Measurements from ENCODE around the gene MTA1. TPM values are rescaled to one million over a fixed set of nuclear protein-coding genes. Genes with fewer than 3 reads are reported as not detected.

The MTA1 gene
- total and polyA plus RNA-seq, 9 donors, result 41.8 to 112 (median 83.1) TPM

GRCh38 chr14:105519946-105520698 lies 100.5 kb downstream of the MTA1 start:
- Histone ChIP-seq H3K9me3 (replicated peaks; ENCODE audit: control insufficient read depth, low read depth, low read length) (no peaks in the 10 kb centered on the region), H3K27ac (ENCODE audit: low read length) (no peak overlapping the region), H3K4me3 (ENCODE audit: low read length) (no peak overlapping the region), H3K27me3 (ENCODE audit: control insufficient read depth, insufficient read depth, low read length) (peaks cover 20% of the 10 kb centered on the region), H3K36me3 (ENCODE audit: control insufficient read depth, insufficient read depth, low read length) (no peaks in the 10 kb centered on the region), H3K4me1 (ENCODE audit: control insufficient read depth, insufficient read depth, low read length) (no peaks in the 10 kb centered on the region)
- DNase-seq, result no peak
- 65% methylated on average over 3 of the region's 14 CpGs for whole genome bisulfite sequencing (ENCODE audit: insufficient coverage)

Other genes starting within 250 kb of the MTA1 start
- gene NUDT14, start 238.5 kb upstream of the MTA1 start, total RNA-seq, result 21.9 TPM
- gene NUDT14, start 238.5 kb upstream of the MTA1 start, polyA plus RNA-seq (ENCODE audit: insufficient read depth in 1 of 8, insufficient read length in 8 of 8, low replicate concordance in 1 of 8), result 10 to 100 TPM; 10.5 to 22.8 (median 15.8) TPM
- gene BTBD6, start 171.3 kb upstream of the MTA1 start, total RNA-seq, result 44.6 TPM
- 10 to 100 TPM; 32.6 to 46.6 (median 37.9) TPM for gene BTBD6, start 171.3 kb upstream of the MTA1 start, polyA plus RNA-seq (ENCODE audit: insufficient read depth in 1 of 8, insufficient read length in 8 of 8, low replicate concordance in 1 of 8)
- 29.9 TPM for gene BRF1, start 118.8 kb upstream of the MTA1 start, total RNA-seq
- gene BRF1, start 118.8 kb upstream of the MTA1 start, polyA plus RNA-seq (ENCODE audit: insufficient read depth in 1 of 8, insufficient read length in 8 of 8, low replicate concordance in 1 of 8), result 10 to 100 TPM; 25.3 to 31.3 (median 27.9) TPM
- gene PACS2, start 105.1 kb upstream of the MTA1 start, total RNA-seq, result 66.2 TPM
- 100 to 1,000 TPM in 3 of 8 donors, 10 to 100 TPM in 5; 67.1 to 110 (median 87.9) TPM for gene PACS2, start 105.1 kb upstream of the MTA1 start, polyA plus RNA-seq (ENCODE audit: insufficient read depth in 1 of 8, insufficient read length in 8 of 8, low replicate concordance in 1 of 8)
- 0.49 TPM for gene TEX22, start 21.3 kb upstream of the MTA1 start, total RNA-seq
- 1 to 10 TPM in 1 of 8 donors, under 1 TPM in 7; 0.23 to 1.1 (median 0.47) TPM for gene TEX22, start 21.3 kb upstream of the MTA1 start, polyA plus RNA-seq (ENCODE audit: insufficient read depth in 1 of 8, insufficient read length in 8 of 8, low replicate concordance in 1 of 8)
- gene CRIP2, start 55.0 kb downstream of the MTA1 start, total RNA-seq, result 144 TPM
- 100 to 1,000 TPM; 203 to 335 (median 255) TPM for gene CRIP2, start 55.0 kb downstream of the MTA1 start, polyA plus RNA-seq (ENCODE audit: insufficient read depth in 1 of 8, insufficient read length in 8 of 8, low replicate concordance in 1 of 8)
- gene CRIP1, start 67.1 kb downstream of the MTA1 start, total RNA-seq, result 39.3 TPM
- gene CRIP1, start 67.1 kb downstream of the MTA1 start, polyA plus RNA-seq (ENCODE audit: insufficient read depth in 1 of 8, insufficient read length in 8 of 8, low replicate concordance in 1 of 8), result 10 to 100 TPM; 32.6 to 64.4 (median 56.7) TPM
- gene TEDC1, start 71.4 kb downstream of the MTA1 start, total RNA-seq, result 7.0 TPM
- 1 to 10 TPM; 5.6 to 9.3 (median 7.7) TPM for gene TEDC1, start 71.4 kb downstream of the MTA1 start, polyA plus RNA-seq (ENCODE audit: insufficient read depth in 1 of 8, insufficient read length in 8 of 8, low replicate concordance in 1 of 8)
- 4.8 TPM for gene TMEM121, start 106.8 kb downstream of the MTA1 start, total RNA-seq
- gene TMEM121, start 106.8 kb downstream of the MTA1 start, polyA plus RNA-seq (ENCODE audit: insufficient read depth in 1 of 8, insufficient read length in 8 of 8, low replicate concordance in 1 of 8), result 1 to 10 TPM; 1.3 to 3.7 (median 3.3) TPM